ENCODE data around the gene POU6F2. TPM values are rescaled to one million over a fixed set of nuclear protein-coding genes. Genes with fewer than 3 reads are reported as not detected.
"Not testable (repeated sequence)": the region's sequence is repeated elsewhere in the genome, so short reads cannot be mapped to it uniquely, and the experiment has no call there.

The POU6F2 gene
- total and polyA plus RNA-seq, 9 of the 15 experiments (the other 6 are each of a cell fraction or from before 2014, with no cell fraction given), result 0.29 to 1.5 (median 0.96) TPM

DNA sequence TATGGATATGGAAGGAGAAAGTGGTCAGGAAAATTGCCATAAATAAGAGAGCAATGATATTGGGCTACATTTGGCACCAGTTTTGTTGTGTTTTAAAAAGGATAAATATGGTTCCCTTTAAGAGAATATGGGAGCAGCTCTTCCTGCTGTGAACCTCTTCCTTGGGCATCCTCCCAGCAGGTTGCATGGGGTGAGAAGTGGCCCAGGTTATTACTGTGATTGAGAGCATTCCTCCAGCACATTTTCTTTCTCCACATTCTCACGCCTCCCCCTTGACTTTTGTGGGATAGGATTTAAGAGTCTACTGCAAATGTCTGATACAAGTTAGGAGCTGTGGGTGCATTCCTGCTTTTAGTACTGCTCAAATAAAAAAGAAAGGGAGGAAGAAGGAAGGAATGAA is 214.8 kb downstream of the POU6F2 start (continued):
- TF ChIP-seq, protein P1, sequence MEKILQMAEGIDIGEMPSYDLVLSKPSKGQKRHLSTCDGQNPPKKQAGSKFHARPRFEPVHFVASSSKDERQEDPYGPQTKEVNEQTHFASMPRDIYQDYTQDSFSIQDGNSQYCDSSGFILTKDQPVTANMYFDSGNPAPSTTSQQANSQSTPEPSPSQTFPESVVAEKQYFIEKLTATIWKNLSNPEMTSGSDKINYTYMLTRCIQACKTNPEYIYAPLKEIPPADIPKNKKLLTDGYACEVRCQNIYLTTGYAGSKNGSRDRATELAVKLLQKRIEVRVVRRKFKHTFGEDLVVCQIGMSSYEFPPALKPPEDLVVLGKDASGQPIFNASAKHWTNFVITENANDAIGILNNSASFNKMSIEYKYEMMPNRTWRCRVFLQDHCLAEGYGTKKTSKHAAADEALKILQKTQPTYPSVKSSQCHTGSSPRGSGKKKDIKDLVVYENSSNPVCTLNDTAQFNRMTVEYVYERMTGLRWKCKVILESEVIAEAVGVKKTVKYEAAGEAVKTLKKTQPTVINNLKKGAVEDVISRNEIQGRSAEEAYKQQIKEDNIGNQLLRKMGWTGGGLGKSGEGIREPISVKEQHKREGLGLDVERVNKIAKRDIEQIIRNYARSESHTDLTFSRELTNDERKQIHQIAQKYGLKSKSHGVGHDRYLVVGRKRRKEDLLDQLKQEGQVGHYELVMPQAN (IDR thresholded peaks at IDR 0.05; ENCODE audit: borderline replicate concordance), result no peak

DNA sequence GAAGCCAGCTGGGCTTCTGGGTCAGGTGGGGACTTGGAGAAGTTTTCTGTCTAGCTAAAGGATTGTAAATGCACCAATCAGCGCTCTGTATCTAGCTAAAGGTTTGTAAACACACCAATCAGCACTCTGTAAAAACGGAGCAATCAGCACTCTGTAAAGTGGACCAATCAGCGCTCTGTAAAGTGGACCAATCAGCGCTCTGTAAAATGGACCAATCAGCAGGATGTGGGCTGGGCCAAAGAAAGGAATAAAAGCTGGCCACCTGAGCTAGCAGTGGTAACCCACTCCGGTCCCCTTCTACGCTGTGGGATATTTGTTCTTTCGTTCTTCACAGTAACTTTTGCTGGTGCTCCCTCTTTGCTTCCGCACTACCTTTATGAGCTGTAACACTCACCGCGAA is 216.7 kb downstream of the POU6F2 start:
- BruUV-seq (replicated peaks); H3K9me1 ChIP-seq (ENCODE audit: control insufficient read depth, insufficient read depth, low read length); H3K4me1 ChIP-seq (replicated peaks in 1 of 2; ENCODE audit: control insufficient read depth in 2 of 2, insufficient read depth in 2 of 2, low read length in 2 of 2); CTCF ChIA-PET (ENCODE audit: low intra/inter-chr PET ratio); in situ Hi-C loops (cut with MboI); H3K4me2 ChIP-seq (ENCODE audit: insufficient read depth, low read length); H3K9me3 ChIP-seq (replicated peaks; ENCODE audit: control insufficient read depth, insufficient read depth, low read depth, low read length); POLR2A ChIA-PET; H4K20me1 ChIP-seq (replicated peaks; ENCODE audit: control insufficient read depth, insufficient read depth, low read length); DNase-seq (ENCODE audit: extremely low read depth in 1 of 4, low spot score in 3 of 4); H3K27me3 ChIP-seq (ENCODE audit: control insufficient read depth in 2 of 2, insufficient read depth in 2 of 2, low read length in 2 of 2); H3K36me3 ChIP-seq (ENCODE audit: control insufficient read depth, insufficient read depth, low read length); FAIRE-seq; H3K79me2 ChIP-seq (ENCODE audit: control insufficient read depth, insufficient read depth, low read length); ATAC-seq; H2AFZ ChIP-seq (ENCODE audit: low read depth, low read length); H3K27ac ChIP-seq (ENCODE audit: extremely low read depth, low read depth, low read length); H3K9ac ChIP-seq (ENCODE audit: insufficient read depth in 1 of 2, low read depth in 2 of 2, low read length in 2 of 2); H3K4me3 ChIP-seq; intact Hi-C loops (cut with micrococcal nuclease): not testable (repeated sequence)
- WGBS (ENCODE audit: insufficient coverage, low coverage, missing lambda C conversion rate), result 32% methylated on average over 10 of the region's 10 CpGs
- TF ChIP-seq NFYB (IDR thresholded peaks at IDR 0.05; ENCODE audit: extremely low read depth, insufficient read length), result peak; percentile 57
